Retinal pigment epithelial cell (primary cell): Measurements from ENCODE around the gene RNF217.
"Not testable (repeated sequence)": the region's sequence is repeated elsewhere in the genome, so short reads cannot be mapped to it uniquely, and the experiment has no call there.

Source experiments
- DNase-seq: peaks from one replicate; pipeline ENCODE4 v3.0.0-alpha.2; 2010; ENCODE audit warnings: low read depth
- H3K4me3 ChIP-seq: 2 replicates; pipeline ENCODE4 v1.5.1; 2011; ENCODE audit warnings: mild to moderate bottlenecking, low read length, control low read depth, moderate library complexity
- TF ChIP-seq, protein P1 (sequence below): conservative IDR thresholded peaks from 2 replicates; pipeline ENCODE4 v1.5.1; 2011; ENCODE audit warnings: low read depth, low read length, control low read depth, inconsistent platforms

The RNF217 gene

DNA sequence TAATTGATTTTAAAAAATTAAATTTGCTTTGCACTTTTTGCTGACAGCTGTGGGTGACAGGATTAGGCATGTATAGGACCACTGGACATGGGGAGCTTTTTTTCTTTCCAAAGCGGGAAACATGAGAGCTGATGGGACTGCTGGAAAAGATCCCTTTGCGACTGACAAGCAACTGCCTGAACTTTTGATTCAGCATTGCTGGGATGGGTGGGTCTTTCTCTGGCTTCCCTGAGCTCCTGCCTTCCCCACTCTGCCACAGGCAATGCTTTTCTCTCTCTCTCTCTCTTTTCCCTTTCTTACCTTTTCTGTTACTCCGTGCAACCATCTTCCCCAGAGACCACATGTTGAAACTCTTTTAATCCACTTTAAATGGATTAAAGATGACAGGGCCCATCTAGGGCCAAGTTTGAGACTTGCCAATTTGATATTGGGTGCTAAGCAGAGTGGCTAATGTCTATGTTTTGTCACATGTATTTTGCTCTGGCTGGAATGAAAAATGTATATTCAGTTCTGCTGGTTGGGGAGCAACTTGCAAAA lies 157.9 kb downstream of the RNF217 start:
- TF ChIP-seq, protein P1, sequence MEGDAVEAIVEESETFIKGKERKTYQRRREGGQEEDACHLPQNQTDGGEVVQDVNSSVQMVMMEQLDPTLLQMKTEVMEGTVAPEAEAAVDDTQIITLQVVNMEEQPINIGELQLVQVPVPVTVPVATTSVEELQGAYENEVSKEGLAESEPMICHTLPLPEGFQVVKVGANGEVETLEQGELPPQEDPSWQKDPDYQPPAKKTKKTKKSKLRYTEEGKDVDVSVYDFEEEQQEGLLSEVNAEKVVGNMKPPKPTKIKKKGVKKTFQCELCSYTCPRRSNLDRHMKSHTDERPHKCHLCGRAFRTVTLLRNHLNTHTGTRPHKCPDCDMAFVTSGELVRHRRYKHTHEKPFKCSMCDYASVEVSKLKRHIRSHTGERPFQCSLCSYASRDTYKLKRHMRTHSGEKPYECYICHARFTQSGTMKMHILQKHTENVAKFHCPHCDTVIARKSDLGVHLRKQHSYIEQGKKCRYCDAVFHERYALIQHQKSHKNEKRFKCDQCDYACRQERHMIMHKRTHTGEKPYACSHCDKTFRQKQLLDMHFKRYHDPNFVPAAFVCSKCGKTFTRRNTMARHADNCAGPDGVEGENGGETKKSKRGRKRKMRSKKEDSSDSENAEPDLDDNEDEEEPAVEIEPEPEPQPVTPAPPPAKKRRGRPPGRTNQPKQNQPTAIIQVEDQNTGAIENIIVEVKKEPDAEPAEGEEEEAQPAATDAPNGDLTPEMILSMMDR: no peak
- DNase-seq: no peak
- no peak overlapping the region for H3K4me3 ChIP-seq

DNA sequence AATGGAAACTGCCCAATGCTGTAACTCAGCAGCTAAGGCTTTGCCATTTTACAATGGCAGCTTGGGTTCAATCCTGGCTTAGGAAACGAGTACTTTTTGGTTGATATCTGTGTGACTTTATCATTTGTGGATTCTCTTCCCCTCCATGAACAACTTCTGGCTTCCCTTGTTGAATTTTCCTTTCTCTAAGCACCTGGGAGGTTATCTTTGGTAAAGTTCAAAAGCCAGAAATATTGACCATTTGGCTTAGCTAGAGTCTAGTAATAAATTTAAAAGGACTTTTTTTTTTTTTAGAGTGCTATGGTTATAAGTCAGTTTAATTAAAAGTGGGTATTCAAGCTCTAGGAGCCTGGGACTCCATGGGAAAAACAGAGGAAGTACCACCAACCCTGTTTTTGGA lies 159.7 kb downstream of the RNF217 start:
- no peak overlapping the region for H3K4me3 ChIP-seq
- no peak for DNase-seq
- TF ChIP-seq, protein P1: no peak

- no peak for DNase-seq
- TF ChIP-seq, protein P1: no peak
- H3K4me3 ChIP-seq: no peak overlapping the region
These were observed 160.8 kb downstream of the RNF217 start for GRCh38 chr6:125123051-125123450.

- H3K4me3 ChIP-seq: no peak overlapping the region
- TF ChIP-seq, protein P1: no peak
- no peak for DNase-seq
These were observed 161.3 kb downstream of the RNF217 start for GRCh38 chr6:125123468-125124048.

DNA sequence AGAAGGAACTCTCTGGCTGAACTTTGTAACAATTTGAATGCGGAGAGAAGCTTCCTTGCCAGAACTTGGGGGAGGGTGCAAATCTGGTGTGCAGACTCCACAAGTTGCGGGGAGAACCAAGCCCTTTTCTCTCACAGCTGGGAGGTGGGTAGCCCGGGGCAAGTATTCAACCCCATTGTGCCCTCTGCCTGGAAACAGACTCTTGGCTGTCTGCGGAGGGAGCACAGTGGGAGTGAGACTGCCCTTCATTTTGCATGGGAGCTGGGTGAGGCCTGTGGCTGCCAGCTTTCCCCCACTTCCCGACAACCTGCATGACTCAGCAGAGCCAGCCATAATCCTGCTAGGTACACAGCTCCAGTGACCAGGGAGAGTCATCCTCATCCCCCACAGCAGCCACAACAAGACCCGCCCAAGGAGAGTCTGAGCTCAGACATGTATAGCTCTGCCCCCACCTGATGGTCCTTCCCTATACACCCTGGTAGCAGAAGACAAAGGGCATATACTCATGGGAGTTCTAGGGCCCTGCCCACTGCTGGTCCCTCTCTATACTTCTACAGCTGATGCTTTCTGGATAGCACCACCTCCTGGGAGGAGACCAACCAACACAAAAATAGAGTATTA lies 161.9 kb downstream of the RNF217 start:
- no peak overlapping the region for H3K4me3 ChIP-seq
- DNase-seq: peak; percentile 61
- TF ChIP-seq, protein P1: no peak

GRCh38 chr6:125125856-125126255 lies 163.6 kb downstream of the RNF217 start:
- not testable (repeated sequence) for H3K4me3 ChIP-seq, DNase-seq

DNA sequence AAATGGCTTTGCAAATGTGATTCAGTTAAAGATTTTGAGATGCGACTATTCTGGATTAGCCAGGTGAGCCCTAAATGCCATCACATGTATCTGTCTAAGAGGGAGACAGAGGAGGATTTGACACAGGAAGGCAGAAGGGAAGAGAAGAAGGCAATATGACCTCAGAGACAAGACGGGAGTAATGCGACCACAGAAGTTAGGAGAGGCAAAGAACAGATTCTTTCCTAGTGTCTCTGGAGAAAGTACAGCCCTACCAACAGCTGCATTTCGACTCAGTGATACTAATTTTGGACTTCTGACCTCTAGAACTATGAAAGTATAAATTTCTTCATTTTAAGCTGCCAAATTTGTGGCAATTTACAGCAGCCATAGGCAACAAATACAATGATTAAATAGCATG lies 167.1 kb downstream of the RNF217 start:
- no peak for DNase-seq
- no peak overlapping the region for H3K4me3 ChIP-seq
- TF ChIP-seq, protein P1: no peak
